Right renal pelvis (tissue), 4 donors: ENCODE results near the gene HMGB1. TPM values are rescaled to one million over a fixed set of nuclear protein-coding genes. Genes with fewer than 3 reads are reported as not detected.
"Not testable (repeated sequence)": the region's sequence is repeated elsewhere in the genome, so short reads cannot be mapped to it uniquely, and the experiment has no call there.

Source experiments
- DNase-seq, 4 donors: peaks; one replicate each; pipeline ENCODE4 v3.0.0-alpha.2; 2013; ENCODE audit warnings: low read depth in 4 of 4, low spot score in 3 of 4, missing footprints in 1 of 4
- polyA plus RNA-seq, 4 donors: library from polyadenylated mRNA; unstranded; fragments of 120-200 nt; gene quantifications; one replicate each; pipeline ENCODE4 v1.2.1, GENCODE V29; 2013; ENCODE audit not compliant: insufficient read length in 4 of 4

The HMGB1 gene
- polyA plus RNA-seq, 4 donors: 808 to 936 (median 845) TPM

- no peak for DNase-seq
Measured at GRCh38 chr13:30466841-30467252, 1.1 kb upstream of the HMGB1 start.

GRCh38 chr13:30466358-30466714 is 600 bp upstream of the HMGB1 start:
- DNase-seq: no peak

GRCh38 chr13:30465343-30465592 is 468 bp downstream of the HMGB1 start:
- no peak for DNase-seq

- peak in 3 of 4 donors; percentile 59 to 63 (median 60) for DNase-seq
Measured at GRCh38 chr13:30464496-30465342, 1.0 kb downstream of the HMGB1 start.

- DNase-seq: peak in 2 of 4 donors; percentile 49 to 61
Measured at GRCh38 chr13:30463787-30464495, 1.8 kb downstream of the HMGB1 start.

- not testable (repeated sequence) for DNase-seq
Measured at GRCh38 chr13:30461279-30462066, 4.3 kb downstream of the HMGB1 start.

- DNase-seq: no peak
Measured at GRCh38 chr13:30457306-30457891, 8.3 kb downstream of the HMGB1 start.

GRCh38 chr13:30456290-30456689 is 9.4 kb downstream of the HMGB1 start:
- no peak for DNase-seq

- DNase-seq: no peak
Measured at GRCh38 chr13:30454991-30455390, 10.7 kb downstream of the HMGB1 start.

GRCh38 chr13:30453727-30454126 is 12.0 kb downstream of the HMGB1 start:
- DNase-seq: no peak

- DNase-seq: not testable (repeated sequence)
Measured at GRCh38 chr13:30451476-30451875, 14.3 kb downstream of the HMGB1 start.

- no peak for DNase-seq
Measured at GRCh38 chr13:30450066-30450465, 15.7 kb downstream of the HMGB1 start.

GRCh38 chr13:30448441-30448840 is 17.3 kb downstream of the HMGB1 start:
- DNase-seq: no peak

- DNase-seq: no peak
Measured at GRCh38 chr13:30446126-30446500, 19.6 kb downstream of the HMGB1 start.

GRCh38 chr13:30443957-30444404 is 21.8 kb downstream of the HMGB1 start:
- DNase-seq: no peak

GRCh38 chr13:30443491-30443890 is 22.2 kb downstream of the HMGB1 start:
- DNase-seq: not testable (repeated sequence)

- DNase-seq: no peak
Measured at GRCh38 chr13:30442926-30443325, 22.8 kb downstream of the HMGB1 start.

- no peak for DNase-seq
Measured at GRCh38 chr13:30440910-30441703, 24.6 kb downstream of the HMGB1 start.

GRCh38 chr13:30438286-30438685 is 27.4 kb downstream of the HMGB1 start:
- DNase-seq: no peak

- DNase-seq: no peak
Measured at GRCh38 chr13:30437177-30437576, 28.6 kb downstream of the HMGB1 start.
